SU-DHL-6 (cell line): ENCODE results near the gene CD19.

Experiments
- H2AFZ ChIP-seq: fragments of 200-600 bp; sonication (generic); 2 replicates; pipeline ENCODE4 v1.6.1; 2014; ENCODE audit warnings: low read depth, mild to moderate bottlenecking, moderate library complexity, mixed read lengths, antibody characterized with exemption, low read length; ENCODE audit not compliant: severe bottlenecking
- H3F3A ChIP-seq: fragments of 200-600 bp; shearing (Covaris generic); 2 replicates; pipeline ENCODE4 v1.6.0; 2016; ENCODE audit warnings: antibody characterized with exemption, mild to moderate bottlenecking; ENCODE audit not compliant: insufficient read depth
- H3K27ac ChIP-seq: fragments of 200-600 bp; sonication (generic); 2 replicates; pipeline ENCODE4 v1.5.1; 2016; ENCODE audit warnings: low read depth, mild to moderate bottlenecking, low read length, moderate library complexity, mixed read lengths
- H3K27me3 ChIP-seq: fragments of 200-600 bp; sonication (generic), shearing (Covaris generic); 2 replicates; pipeline ENCODE4 v1.6.0; 2014; ENCODE audit warnings: mild to moderate bottlenecking, low read length
- H3K36me3 ChIP-seq: fragments of 200-600 bp; sonication (generic); 2 replicates; pipeline ENCODE4 v1.6.1; 2014; ENCODE audit warnings: mild to moderate bottlenecking, low read length, mixed read lengths
- H3K4me2 ChIP-seq: fragments of 300-600, 200-600 bp; shearing (Covaris generic), sonication (generic); 2 replicates; pipeline ENCODE4 v1.6.0; 2014; ENCODE audit warnings: low read length, low read depth, mild to moderate bottlenecking; ENCODE audit not compliant: poor library complexity, severe bottlenecking
- H3K4me3 ChIP-seq: fragments of 200-600 bp; sonication (generic); 2 replicates; pipeline ENCODE4 v1.5.1; 2014; ENCODE audit warnings: antibody characterized with exemption, low read length, mild to moderate bottlenecking, mixed read lengths; ENCODE audit not compliant: insufficient read depth, poor library complexity, severe bottlenecking
- H3K79me2 ChIP-seq: fragments of 200-600 bp; sonication (generic); 2 replicates; pipeline ENCODE4 v1.6.1; 2014; ENCODE audit warnings: mild to moderate bottlenecking, low read length, moderate library complexity; ENCODE audit not compliant: insufficient read depth
- H3K9ac ChIP-seq: fragments of 200-600 bp; sonication (generic); 2 replicates; pipeline ENCODE4 v1.7.0; 2014; ENCODE audit warnings: mild to moderate bottlenecking, low read length
- H3K9me2 ChIP-seq: fragments of 200-600 bp; sonication (generic); replicated peaks from 2 replicates; pipeline ENCODE4 v1.6.1; 2014; ENCODE audit warnings: low read length; ENCODE audit not compliant: insufficient read depth
- H3K9me3 ChIP-seq: fragments of 200-600 bp; sonication (generic); 2 replicates; pipeline ENCODE4 v1.6.1; 2014; ENCODE audit warnings: low read length, mixed read lengths; ENCODE audit not compliant: insufficient read depth
- H4K20me1 ChIP-seq: fragments of 200-600 bp; sonication (generic); 2 replicates; pipeline ENCODE4 v1.6.1; 2014; ENCODE audit warnings: low read depth, mild to moderate bottlenecking, antibody characterized with exemption, low read length, moderate library complexity, mixed read lengths
- EZH2phosphoT487 ChIP-seq: fragments of 200-600 bp; sonication (generic), shearing (Covaris generic); conservative IDR thresholded peaks from 2 replicates; pipeline ENCODE4 v1.6.1; 2018; ENCODE audit warnings: mild to moderate bottlenecking, antibody characterized with exemption, low read length, moderate library complexity, mixed read lengths
- TF ChIP-seq, protein P1 (sequence below): fragments of 200-600 bp; sonication (generic); IDR thresholded peaks from one replicate; pipeline ENCODE4 v1.5.1; 2017; ENCODE audit warnings: antibody characterized with exemption, mild to moderate bottlenecking, low read length, moderate library complexity; ENCODE audit not compliant: insufficient read depth, poor library complexity, severe bottlenecking

The CD19 gene

DNA sequence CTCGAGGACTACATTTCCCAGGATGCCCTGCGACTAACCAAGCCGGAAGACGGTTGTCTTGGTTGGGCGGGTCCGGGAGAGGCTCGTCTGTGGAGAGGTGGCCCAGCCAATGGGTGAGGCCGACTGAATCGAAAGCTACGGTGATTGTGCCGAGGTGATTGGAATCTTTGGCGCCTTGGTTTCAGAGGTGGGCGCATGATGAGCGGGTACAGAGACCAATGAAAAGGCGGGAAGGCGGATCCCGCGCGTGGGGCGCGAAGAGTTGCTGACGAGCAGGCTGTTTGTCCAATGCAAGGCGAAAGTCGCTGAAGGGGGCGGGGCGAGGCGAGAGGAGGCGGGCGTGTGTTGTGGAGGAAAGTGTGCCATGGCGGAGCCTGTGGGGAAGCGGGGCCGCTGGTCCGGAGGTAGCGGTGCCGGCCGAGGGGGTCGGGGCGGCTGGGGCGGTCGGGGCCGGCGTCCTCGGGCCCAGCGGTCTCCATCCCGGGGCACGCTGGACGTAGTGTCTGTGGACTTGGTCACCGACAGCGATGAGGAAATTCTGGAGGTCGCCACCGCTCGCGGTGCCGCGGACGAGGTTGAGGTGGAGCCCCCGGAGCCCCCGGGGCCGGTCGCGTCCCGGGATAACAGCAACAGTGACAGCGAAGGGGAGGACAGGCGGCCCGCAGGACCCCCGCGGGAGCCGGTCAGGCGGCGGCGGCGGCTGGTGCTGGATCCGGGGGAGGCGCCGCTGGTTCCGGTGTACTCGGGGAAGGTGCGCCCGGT lies 19.1 kb downstream of the CD19 start, which contains the start of gene NFATC2IP:
TSS of gene NFATC2IP (plus strand) at position 290 of the 762 bp plus-strand sequence. CDS start at position 365, 75 bp downstream.
- peak within 1 kb of the TSS; percentile 50 for H3K27ac ChIP-seq
- peaks cover 26% of the 10 kb centered on the region for H3K79me2 ChIP-seq
- peak within 1 kb of the TSS; percentile 98 for H2AFZ ChIP-seq
- no peak for TF ChIP-seq EZH2phosphoT487
- TF ChIP-seq, protein P1, sequence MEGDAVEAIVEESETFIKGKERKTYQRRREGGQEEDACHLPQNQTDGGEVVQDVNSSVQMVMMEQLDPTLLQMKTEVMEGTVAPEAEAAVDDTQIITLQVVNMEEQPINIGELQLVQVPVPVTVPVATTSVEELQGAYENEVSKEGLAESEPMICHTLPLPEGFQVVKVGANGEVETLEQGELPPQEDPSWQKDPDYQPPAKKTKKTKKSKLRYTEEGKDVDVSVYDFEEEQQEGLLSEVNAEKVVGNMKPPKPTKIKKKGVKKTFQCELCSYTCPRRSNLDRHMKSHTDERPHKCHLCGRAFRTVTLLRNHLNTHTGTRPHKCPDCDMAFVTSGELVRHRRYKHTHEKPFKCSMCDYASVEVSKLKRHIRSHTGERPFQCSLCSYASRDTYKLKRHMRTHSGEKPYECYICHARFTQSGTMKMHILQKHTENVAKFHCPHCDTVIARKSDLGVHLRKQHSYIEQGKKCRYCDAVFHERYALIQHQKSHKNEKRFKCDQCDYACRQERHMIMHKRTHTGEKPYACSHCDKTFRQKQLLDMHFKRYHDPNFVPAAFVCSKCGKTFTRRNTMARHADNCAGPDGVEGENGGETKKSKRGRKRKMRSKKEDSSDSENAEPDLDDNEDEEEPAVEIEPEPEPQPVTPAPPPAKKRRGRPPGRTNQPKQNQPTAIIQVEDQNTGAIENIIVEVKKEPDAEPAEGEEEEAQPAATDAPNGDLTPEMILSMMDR = no peak
- peak within 1 kb of the TSS; percentile 98 for H3K4me3 ChIP-seq
- no peaks in the 10 kb centered on the region for H3K27me3 ChIP-seq
- peaks cover 6% of the 10 kb centered on the region; the same call in 1 of the 2 replicates for H3F3A ChIP-seq
- peak within 1 kb of the TSS; percentile 97 for H3K4me2 ChIP-seq
- H3K9me3 ChIP-seq = no peaks in the 10 kb centered on the region
- H4K20me1 ChIP-seq = no peaks in the 10 kb centered on the region; the same call in 1 of the 2 replicates
- no peaks in the 10 kb centered on the region for H3K9me2 ChIP-seq
- H3K36me3 ChIP-seq = peaks cover 6% of the 10 kb centered on the region; the same call in 1 of the 2 replicates
- H3K9ac ChIP-seq = peak within 1 kb of the TSS; percentile 98

- peak overlapping the region; percentile 78 for H2AFZ ChIP-seq
- H3K9me3 ChIP-seq = no peaks in the 10 kb centered on the region
- peaks cover 6% of the 10 kb centered on the region; the same call in 1 of the 2 replicates for H3F3A ChIP-seq
- H3K36me3 ChIP-seq = peaks cover 6% of the 10 kb centered on the region; the same call in 1 of the 2 replicates
- H3K9me2 ChIP-seq = no peaks in the 10 kb centered on the region
- peak overlapping the region; percentile 98 for H3K9ac ChIP-seq
- no peaks in the 10 kb centered on the region; the same call in 1 of the 2 replicates for H4K20me1 ChIP-seq
- no peak for TF ChIP-seq EZH2phosphoT487
- TF ChIP-seq, protein P1 = no peak
- H3K4me2 ChIP-seq = peak overlapping the region; percentile 97
- H3K27me3 ChIP-seq = no peaks in the 10 kb centered on the region
- peaks cover 26% of the 10 kb centered on the region for H3K79me2 ChIP-seq
- peak overlapping the region; percentile 48 for H3K27ac ChIP-seq
- peak overlapping the region; percentile 98 for H3K4me3 ChIP-seq
Measured at GRCh38 chr16:28951410-28951943, 19.7 kb downstream of the CD19 start.

DNA sequence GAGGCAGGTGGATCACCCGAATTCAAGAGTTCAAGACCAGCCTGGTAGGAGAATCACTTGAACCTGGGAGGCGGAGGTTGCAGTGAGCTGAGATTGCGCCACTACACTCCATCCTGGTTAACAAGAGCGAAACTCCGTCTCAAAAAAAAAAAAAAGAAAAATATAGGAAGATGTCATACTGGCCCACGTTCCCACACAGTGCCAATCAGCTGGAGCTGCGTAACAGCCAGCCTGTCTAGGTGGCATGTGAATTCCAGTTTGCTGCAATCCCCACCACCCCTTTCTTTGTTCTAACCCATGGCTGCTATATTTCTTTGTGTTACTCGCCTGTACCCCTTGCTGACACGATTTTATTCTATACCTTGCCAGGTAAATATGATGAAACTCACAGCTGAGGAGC lies 26.4 kb downstream of the CD19 start:
- Histone ChIP-seq H3K27ac (no peak overlapping the region), H2AFZ (no peak overlapping the region), H3K9ac (no peak overlapping the region), H3K9me3 (no peaks in the 10 kb centered on the region), H3K4me2 (no peak overlapping the region), H3K36me3 (peaks cover 11% of the 10 kb centered on the region; the same call in 1 of the 2 replicates), H3K27me3 (no peaks in the 10 kb centered on the region), H3F3A (no peaks in the 10 kb centered on the region), H4K20me1 (no peaks in the 10 kb centered on the region; the same call in 1 of the 2 replicates), H3K9me2 (no peaks in the 10 kb centered on the region), H3K4me3 (no peak overlapping the region), H3K79me2 (peaks cover 4% of the 10 kb centered on the region; the same call in 1 of the 2 replicates)
- TF ChIP-seq, protein P1 = no peak
- no peak for TF ChIP-seq EZH2phosphoT487
